Skeletal muscle tissue (tissue), 4 donors: ENCODE data around the gene FXYD6. TPM values are rescaled to one million over a fixed set of nuclear protein-coding genes. Genes with fewer than 3 reads are reported as not detected.

Source experiments
- H3K27ac ChIP-seq: one replicate; pipeline ENCODE4 v1.7.0; 2013; ENCODE audit warnings: mild to moderate bottlenecking, low read depth, low read length, inconsistent platforms
- H3K27me3 ChIP-seq, 3 donors: one replicate each; pipeline ENCODE4 v1.7.0; 2013; ENCODE audit warnings: low read length in 3 of 3; ENCODE audit not compliant: control insufficient read depth in 3 of 3, insufficient read depth in 3 of 3
- H3K36me3 ChIP-seq, 3 donors: one replicate each; pipeline ENCODE4 v1.7.0; 2013; ENCODE audit warnings: low read length in 3 of 3; ENCODE audit not compliant: control insufficient read depth in 3 of 3, insufficient read depth in 3 of 3
- H3K4me1 ChIP-seq, 3 donors: one replicate each; pipeline ENCODE4 v1.7.0; 2013; ENCODE audit warnings: low read length in 3 of 3, mild to moderate bottlenecking in 3 of 3; ENCODE audit not compliant: control insufficient read depth in 3 of 3, insufficient read depth in 3 of 3
- H3K4me3 ChIP-seq, 3 donors: one replicate each; pipeline ENCODE4 v1.7.0; 2013; ENCODE audit warnings: low read length in 3 of 3
- H3K9ac ChIP-seq, 3 donors: one replicate each; pipeline ENCODE4 v1.7.0; 2013; ENCODE audit warnings: low read length in 3 of 3, mild to moderate bottlenecking in 3 of 3, moderate library complexity in 2 of 3, low read depth in 1 of 3
- H3K9me3 ChIP-seq, 3 donors: one replicate each; pipeline ENCODE4 v1.7.0; 2013; ENCODE audit warnings: low read length in 3 of 3; ENCODE audit not compliant: control insufficient read depth in 3 of 3
- total RNA-seq: library from RNA; depleted of rRNA; stranded (reverse); fragments of >200 nt; gene quantifications from one replicate; pipeline ENCODE4 v1.2.3, GENCODE V29; 2014
- donor health status: Osteomylitis.

FXYD6 gene
- total RNA-seq, 1 donor from 2014 or later: 23.5 TPM

DNA sequence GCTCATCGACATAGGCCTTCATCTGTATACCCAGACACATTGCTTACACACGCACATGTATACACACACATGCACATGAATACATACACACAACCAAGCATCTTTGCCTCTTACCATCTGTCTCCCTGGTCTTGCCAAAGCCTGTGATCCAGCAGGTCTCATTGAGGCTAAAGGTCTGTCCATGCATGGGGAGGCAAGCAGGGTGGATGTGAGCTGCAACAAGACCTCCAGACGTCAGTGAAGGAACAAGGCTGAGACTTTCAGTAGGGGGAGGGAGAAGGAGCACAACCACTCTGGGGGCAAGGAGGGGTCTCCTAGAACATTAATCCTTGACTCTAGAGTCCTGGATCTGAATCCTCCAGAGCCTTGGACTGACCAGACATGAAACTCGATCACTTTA, 29.1 kb upstream of the FXYD6 start:
- Histone ChIP-seq H3K9me3 (no peaks in the 10 kb centered on the region), H3K4me1 (peaks cover 0 to 5% (median 3%) of the 10 kb centered on the region in 3 donors), H3K27ac (no peak overlapping the region), H3K9ac (no peak overlapping the region), H3K4me3 (no peak overlapping the region), H3K36me3 (no peaks in the 10 kb centered on the region), H3K27me3 (peaks cover 0 to 24% (median 2%) of the 10 kb centered on the region in 3 donors)

DNA sequence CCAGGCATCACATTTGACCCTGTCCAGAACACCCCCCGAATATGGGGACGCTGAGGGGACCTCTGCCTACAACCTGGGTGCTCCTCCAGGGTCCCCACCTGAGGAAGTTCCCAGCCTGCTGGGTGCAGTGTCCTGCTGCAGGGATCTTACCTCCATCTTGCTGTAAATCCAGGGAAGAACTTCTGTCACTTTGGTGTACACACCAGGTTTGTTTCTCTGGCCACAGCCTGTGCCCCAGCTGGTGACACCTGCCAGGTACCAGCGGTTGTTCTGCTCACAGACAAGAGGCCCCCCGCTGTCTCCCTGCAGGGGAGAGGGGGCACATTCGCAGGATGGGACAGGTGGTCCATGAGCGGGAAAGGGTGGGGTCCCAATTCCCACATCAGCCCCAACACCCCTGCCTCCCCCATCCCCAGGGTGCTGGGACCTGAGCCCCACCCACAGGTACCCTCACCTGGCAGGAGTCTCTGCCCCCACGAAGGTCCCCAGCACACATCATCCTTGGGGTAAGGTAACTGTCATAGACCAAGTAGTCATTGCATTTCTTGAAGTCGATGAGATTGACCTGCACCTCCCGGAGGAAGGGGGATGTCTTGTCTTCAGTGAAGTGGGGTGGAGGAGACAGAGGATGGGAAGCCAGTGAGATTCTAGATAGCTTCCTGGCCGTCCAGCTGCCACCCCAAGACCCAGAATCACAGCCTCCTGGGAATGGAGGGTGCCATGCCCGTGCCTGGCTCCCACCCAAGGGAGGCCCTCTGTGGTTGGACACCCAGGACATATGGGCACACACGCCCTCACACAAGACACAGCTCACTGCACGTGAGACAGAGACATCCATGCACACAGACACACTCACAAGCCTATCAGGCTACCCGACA, 27.3 kb upstream of the FXYD6 start:
- no peaks in the 10 kb centered on the region for H3K36me3 ChIP-seq
- H3K27ac ChIP-seq: no peak overlapping the region
- no peaks in the 10 kb centered on the region for H3K9me3 ChIP-seq
- H3K4me1 ChIP-seq: peaks cover 0 to 5% (median 3%) of the 10 kb centered on the region in 3 donors
- no peak overlapping the region for H3K9ac ChIP-seq
- H3K4me3 ChIP-seq: no peak overlapping the region
- H3K27me3 ChIP-seq: peaks cover 0 to 14% (median 0%) of the 10 kb centered on the region in 3 donors

DNA sequence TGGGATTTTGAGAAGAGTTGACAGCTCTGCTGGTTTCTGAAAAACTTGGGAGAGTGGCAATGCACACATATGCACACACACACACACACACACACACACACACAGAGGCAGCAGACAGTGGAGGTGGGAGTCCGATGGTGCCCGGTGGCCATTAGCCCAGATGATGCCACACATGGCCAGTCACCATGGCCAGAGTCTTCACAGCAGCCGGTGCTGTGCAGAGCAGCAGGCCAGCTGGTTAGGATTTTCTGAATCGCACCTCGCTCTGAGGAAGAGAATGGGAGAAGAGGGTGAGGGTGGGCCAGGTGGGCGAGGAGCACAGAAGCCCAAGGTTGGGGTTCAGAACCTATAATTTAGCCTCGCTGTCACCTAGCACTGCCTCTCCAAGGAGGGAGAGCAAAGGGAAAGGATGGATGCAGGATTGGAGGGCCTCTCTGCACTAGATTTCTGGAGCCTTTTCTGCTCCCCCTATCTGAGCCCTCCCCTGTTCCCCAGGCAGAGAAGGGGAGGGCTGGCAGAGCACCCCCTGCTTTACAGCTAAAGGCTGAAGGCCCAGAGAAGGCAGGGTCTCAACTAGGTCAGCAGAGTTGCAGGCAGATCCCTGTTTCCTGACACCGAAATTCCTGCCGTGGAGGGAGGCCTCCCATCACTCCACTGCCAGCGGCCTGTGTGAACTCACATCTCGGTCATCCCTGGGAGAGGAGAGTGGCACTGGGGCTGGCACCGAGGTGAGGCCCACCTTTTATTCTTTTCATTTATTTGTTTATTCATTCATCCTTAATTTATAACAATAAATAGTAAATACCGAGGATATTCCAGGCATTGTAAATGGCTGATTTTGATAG, 25.8 kb upstream of the FXYD6 start:
- Histone ChIP-seq H3K36me3 (no peaks in the 10 kb centered on the region), H3K27ac (no peak overlapping the region), H3K27me3 (peaks cover 0 to 7% (median 0%) of the 10 kb centered on the region in 3 donors), H3K4me3 (no peak overlapping the region), H3K4me1 (no peaks in the 10 kb centered on the region), H3K9ac (no peak overlapping the region), H3K9me3 (no peaks in the 10 kb centered on the region)

DNA sequence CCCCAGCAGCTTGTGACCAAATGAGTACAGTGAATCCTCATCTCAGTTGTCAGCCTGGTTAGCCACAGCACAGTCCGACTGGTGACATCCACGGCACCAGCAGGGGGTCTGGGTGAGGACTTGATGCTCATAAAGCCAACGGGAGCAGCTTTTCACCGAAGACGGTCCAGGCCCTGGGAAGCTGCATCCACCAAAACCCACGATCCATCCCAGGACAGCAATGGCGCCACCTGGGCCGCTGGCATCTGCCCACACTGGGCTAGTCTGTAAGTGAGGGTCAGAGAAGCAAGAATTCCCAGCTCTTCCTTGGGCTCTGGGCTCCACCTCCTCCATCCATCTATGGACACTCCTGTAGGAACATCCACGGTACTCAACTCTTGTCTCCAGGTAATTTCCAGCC, 25.1 kb upstream of the FXYD6 start:
- no peaks in the 10 kb centered on the region for H3K4me1 ChIP-seq
- no peak overlapping the region for H3K27ac ChIP-seq
- no peaks in the 10 kb centered on the region for H3K36me3 ChIP-seq
- no peaks in the 10 kb centered on the region for H3K9me3 ChIP-seq
- no peak overlapping the region for H3K9ac ChIP-seq
- peaks cover 0 to 7% (median 0%) of the 10 kb centered on the region in 3 donors for H3K27me3 ChIP-seq
- no peak overlapping the region for H3K4me3 ChIP-seq

DNA sequence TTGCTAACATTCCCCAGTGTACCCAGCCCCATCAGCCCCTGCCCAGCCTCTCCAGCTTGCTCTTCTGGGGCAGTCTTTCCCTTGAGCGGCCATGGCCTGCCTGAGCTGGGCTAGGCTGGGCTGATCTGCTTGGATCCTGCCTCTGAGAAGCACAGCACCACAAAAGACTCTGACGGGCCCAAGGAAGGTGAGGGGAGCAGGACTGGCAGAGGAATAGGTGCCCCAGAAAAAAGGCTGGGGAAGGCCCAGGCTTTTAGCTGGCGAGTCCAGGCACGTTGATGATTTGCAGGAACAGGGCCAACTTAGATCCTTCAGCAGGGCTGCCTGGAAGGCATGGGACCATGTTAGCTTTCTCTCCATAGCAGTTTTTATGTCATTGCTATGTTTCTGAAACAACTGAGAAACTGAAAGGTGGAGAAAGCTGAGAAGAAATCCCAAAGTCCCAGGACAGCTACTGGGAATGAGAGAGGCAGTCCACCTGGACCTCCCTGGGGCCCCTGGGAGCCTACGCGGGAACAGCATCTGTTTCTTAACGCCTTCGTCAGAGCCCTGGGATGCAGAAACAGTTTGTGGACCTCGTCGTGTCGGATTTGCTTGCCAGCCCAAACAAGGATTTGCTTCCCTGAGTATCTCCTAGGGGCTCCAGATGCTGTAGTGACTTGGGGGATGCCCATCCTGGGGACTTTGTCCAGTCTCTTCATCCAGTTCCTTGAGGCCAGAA, 24.4 kb upstream of the FXYD6 start:
- Histone ChIP-seq H3K27ac (no peak overlapping the region), H3K4me1 (no peaks in the 10 kb centered on the region), H3K9ac (no peak overlapping the region), H3K36me3 (no peaks in the 10 kb centered on the region), H3K9me3 (no peaks in the 10 kb centered on the region), H3K4me3 (no peak overlapping the region), H3K27me3 (peaks cover 0 to 7% (median 0%) of the 10 kb centered on the region in 3 donors)

DNA sequence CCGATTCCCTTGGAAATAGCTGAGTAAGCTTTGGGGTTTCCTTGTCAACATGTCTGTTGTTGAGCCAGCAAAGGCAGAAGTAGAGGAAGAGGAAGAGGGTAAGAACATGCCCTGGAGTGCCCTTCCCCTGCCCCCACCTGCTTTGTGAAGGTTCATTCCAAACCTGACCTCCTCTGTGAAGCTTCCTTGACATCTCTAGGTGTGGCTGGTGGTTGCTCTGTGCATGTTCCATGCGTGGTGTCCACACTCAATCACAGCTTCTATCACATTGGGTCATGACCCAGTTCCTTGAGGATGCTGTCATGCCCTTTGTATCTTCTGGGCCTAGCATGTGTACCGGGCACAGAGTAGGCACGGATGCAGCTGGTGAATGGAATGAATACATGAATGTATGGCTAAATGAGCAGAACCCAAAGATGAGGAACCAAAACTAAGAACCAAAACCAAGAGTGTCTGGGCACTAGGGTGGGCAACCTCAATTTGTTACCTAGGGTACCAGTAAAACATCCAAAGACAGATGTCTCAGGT, 23.7 kb upstream of the FXYD6 start:
- no peak overlapping the region for H3K27ac ChIP-seq
- no peak overlapping the region for H3K4me3 ChIP-seq
- H3K36me3 ChIP-seq: no peaks in the 10 kb centered on the region
- H3K9ac ChIP-seq: no peak overlapping the region
- no peaks in the 10 kb centered on the region for H3K9me3 ChIP-seq
- no peaks in the 10 kb centered on the region for H3K4me1 ChIP-seq
- H3K27me3 ChIP-seq: peaks cover 0 to 5% (median 0%) of the 10 kb centered on the region in 3 donors

DNA sequence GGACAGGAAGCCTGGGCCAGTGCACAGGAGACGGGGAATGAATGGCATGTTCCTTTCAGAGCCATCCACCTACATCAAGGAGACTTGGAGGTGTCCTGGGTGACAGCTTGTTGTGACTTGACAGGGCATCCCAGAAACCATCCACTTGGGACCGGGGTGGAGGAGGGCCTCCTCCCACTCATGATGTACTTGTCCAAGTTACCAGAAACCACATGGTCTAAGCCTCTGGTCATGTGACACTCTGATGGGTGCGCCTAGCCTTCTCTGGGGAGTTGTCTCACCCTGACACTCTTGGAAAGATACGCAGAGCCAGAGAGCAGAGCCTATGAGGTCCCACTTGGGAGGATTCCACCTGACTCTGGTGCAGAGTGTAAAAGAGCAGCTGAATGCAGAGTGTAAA, 21.6 kb upstream of the FXYD6 start:
- H3K9ac ChIP-seq: no peak overlapping the region
- no peaks in the 10 kb centered on the region for H3K4me1 ChIP-seq
- H3K27me3 ChIP-seq: no peaks in the 10 kb centered on the region
- no peak overlapping the region for H3K4me3 ChIP-seq
- H3K9me3 ChIP-seq: no peaks in the 10 kb centered on the region
- no peaks in the 10 kb centered on the region for H3K36me3 ChIP-seq
- no peak overlapping the region for H3K27ac ChIP-seq

DNA sequence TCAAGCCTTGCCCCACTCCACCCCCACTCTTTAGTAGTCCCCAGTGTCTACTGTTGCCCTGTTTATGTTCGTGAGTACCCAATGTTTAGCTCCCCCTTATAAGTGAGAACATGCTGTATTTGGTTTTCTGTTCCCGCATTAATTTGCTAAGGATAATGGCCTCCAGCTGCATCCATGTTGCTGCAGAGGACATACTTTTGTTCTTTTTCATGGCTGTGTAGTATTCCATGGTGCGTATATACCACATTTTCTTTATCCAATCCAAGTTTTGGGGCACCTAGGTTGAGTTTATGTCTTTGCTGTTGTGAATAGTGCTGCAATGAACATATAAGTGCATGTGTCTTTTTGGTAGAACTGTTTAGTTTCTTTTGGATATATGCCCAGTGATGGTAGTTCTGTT, 16.2 kb upstream of the FXYD6 start:
- H3K36me3 ChIP-seq: no peaks in the 10 kb centered on the region
- peaks cover 0 to 3% (median 0%) of the 10 kb centered on the region in 3 donors for H3K9me3 ChIP-seq
- H3K27ac ChIP-seq: no peak overlapping the region
- H3K4me3 ChIP-seq: no peak overlapping the region
- H3K27me3 ChIP-seq: no peaks in the 10 kb centered on the region
- H3K4me1 ChIP-seq: no peaks in the 10 kb centered on the region
- no peak overlapping the region for H3K9ac ChIP-seq

DNA sequence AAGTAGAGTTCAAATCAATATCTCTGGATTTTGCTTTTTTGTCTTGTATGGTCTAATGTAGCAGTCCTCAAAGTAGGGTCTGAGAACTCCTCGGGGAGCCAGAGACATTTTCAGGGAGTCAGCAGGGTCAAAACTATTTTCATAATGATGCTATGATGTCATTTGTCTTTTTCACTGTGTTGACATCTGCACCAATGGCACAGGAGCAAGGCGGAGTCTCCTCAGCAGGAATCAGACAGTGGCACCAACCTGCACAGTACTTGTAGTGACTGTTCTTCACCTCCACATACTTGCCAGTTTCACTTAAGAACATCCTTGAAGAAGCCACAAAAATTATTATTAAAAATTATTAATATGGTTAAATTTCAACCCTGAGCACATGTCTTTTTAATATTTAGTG, 14.9 kb upstream of the FXYD6 start:
- H3K9me3 ChIP-seq: peaks cover 0 to 3% (median 0%) of the 10 kb centered on the region in 3 donors
- H3K4me1 ChIP-seq: peaks cover 0 to 1% (median under 1%) of the 10 kb centered on the region in 3 donors
- H3K27me3 ChIP-seq: no peaks in the 10 kb centered on the region
- no peaks in the 10 kb centered on the region for H3K36me3 ChIP-seq
- H3K4me3 ChIP-seq: no peak overlapping the region
- H3K27ac ChIP-seq: no peak overlapping the region
- no peak overlapping the region for H3K9ac ChIP-seq
